GM19240 (cell line): ENCODE measurements around the gene DOHH.
"Not testable (repeated sequence)": the region's sequence is repeated elsewhere in the genome, so short reads cannot be mapped to it uniquely, and the experiment has no call there.

Source experiments
- DNase-seq: peaks from one replicate; pipeline ENCODE4 v3.0.0; 2011; ENCODE audit warnings: low spot score; ENCODE audit not compliant: insufficient read length

DOHH gene

GRCh38 chr19:3459089-3459881 lies 41.2 kb downstream of the DOHH start:
- no peak for DNase-seq

GRCh38 chr19:3458229-3459088 lies 42.0 kb downstream of the DOHH start:
- DNase-seq = no peak

- DNase-seq = no peak
Measured at GRCh38 chr19:3457528-3458228, 42.8 kb downstream of the DOHH start.

- no peak for DNase-seq
Measured at GRCh38 chr19:3456925-3457527, 43.4 kb downstream of the DOHH start.

GRCh38 chr19:3455960-3456601 lies 44.4 kb downstream of the DOHH start:
- DNase-seq = no peak

GRCh38 chr19:3455393-3455955 lies 45.0 kb downstream of the DOHH start:
- DNase-seq = no peak

GRCh38 chr19:3454656-3455392 lies 45.6 kb downstream of the DOHH start:
- DNase-seq = no peak

- DNase-seq = no peak
Measured at GRCh38 chr19:3453840-3454239, 46.6 kb downstream of the DOHH start.

- DNase-seq = not testable (repeated sequence)
Measured at GRCh38 chr19:3452942-3453214, 47.6 kb downstream of the DOHH start.

- no peak for DNase-seq
Measured at GRCh38 chr19:3452171-3452941, 48.1 kb downstream of the DOHH start.

- no peak for DNase-seq
Measured at GRCh38 chr19:3451451-3451866, 49.0 kb downstream of the DOHH start.

GRCh38 chr19:3450796-3451411 lies 49.6 kb downstream of the DOHH start:
- no peak for DNase-seq

- DNase-seq = no peak
Measured at GRCh38 chr19:3448616-3449334, 51.7 kb downstream of the DOHH start.

GRCh38 chr19:3446657-3447056 lies 53.8 kb downstream of the DOHH start:
- not testable (repeated sequence) for DNase-seq

- no peak for DNase-seq
Measured at GRCh38 chr19:3444695-3445234, 55.7 kb downstream of the DOHH start.

- no peak for DNase-seq
Measured at GRCh38 chr19:3443840-3444694, 56.4 kb downstream of the DOHH start.

GRCh38 chr19:3442487-3443071 lies 57.9 kb downstream of the DOHH start:
- DNase-seq = no peak
